Activated B cell treated with CpG ODN at 0.5 μM for 24 hours (primary cell): ENCODE measurements around the gene IGSF11. TPM values are rescaled to one million over a fixed set of nuclear protein-coding genes. Genes with fewer than 3 reads are reported as not detected.

Source experiments
- ATAC-seq: fragments of 200-7000 bp; cut with Tn5 transposase; one replicate; pipeline ENCODE4 v1.10.0; 2021; ENCODE audit warnings: low read depth, mild to moderate bottlenecking, moderate library complexity
- CTCF ChIA-PET: fragments of 350-600 bp; sonication (Branson Sonifier 250); formaldehyde crosslinking; loops from one replicate; lab custom pipeline; 2021; ENCODE audit warnings: antibody characterized with exemption; lab: Charles Lee
- POLR2A ChIA-PET: fragments of 350-600 bp; sonication (Branson Sonifier 250); formaldehyde crosslinking; loops from one replicate; lab custom pipeline; 2021; ENCODE audit warnings: antibody characterized with exemption; lab: Charles Lee
- DNase-seq: peaks from one replicate; pipeline ENCODE4 v3.0.0; 2022
- H3K27ac Mint-ChIP-seq: one replicate; pipeline ENCODE4 v1.8.0; 2020; ENCODE audit warnings: mixed read lengths
- H3K27me3 Mint-ChIP-seq: one replicate; pipeline ENCODE4 v1.8.0; 2021; ENCODE audit warnings: mixed read lengths
- H3K36me3 Mint-ChIP-seq: one replicate; pipeline ENCODE4 v1.8.0; 2021; ENCODE audit warnings: low read depth, mixed read lengths
- H3K4me1 Mint-ChIP-seq: one replicate; pipeline ENCODE4 v1.8.0; 2021; ENCODE audit warnings: mixed read lengths
- H3K4me3 Mint-ChIP-seq: one replicate; pipeline ENCODE4 v1.8.0; 2020; ENCODE audit warnings: mild to moderate bottlenecking, mixed read lengths
- H3K9me3 Mint-ChIP-seq: one replicate; pipeline ENCODE4 v1.8.0; 2020; ENCODE audit warnings: mixed read lengths
- CTCF ChIP-seq: fragments of 200-600 bp; IDR thresholded peaks from one replicate; pipeline ENCODE4 v1.8.0; 2022; ENCODE audit warnings: antibody characterized with exemption, mild to moderate bottlenecking
- intact Hi-C: fragments of 100-400 bp; cut with micrococcal nuclease; formaldehyde crosslinking; loops from one replicate; pipeline ENCODE4 v1.15.1; 2024
- total RNA-seq: library from RNA; stranded (reverse); gene quantifications from 2 replicates; pipeline ENCODE4 v1.2.3, GENCODE V29; 2022

The IGSF11 gene
- total RNA-seq, 1 donor from 2014 or later: not detected

DNA sequence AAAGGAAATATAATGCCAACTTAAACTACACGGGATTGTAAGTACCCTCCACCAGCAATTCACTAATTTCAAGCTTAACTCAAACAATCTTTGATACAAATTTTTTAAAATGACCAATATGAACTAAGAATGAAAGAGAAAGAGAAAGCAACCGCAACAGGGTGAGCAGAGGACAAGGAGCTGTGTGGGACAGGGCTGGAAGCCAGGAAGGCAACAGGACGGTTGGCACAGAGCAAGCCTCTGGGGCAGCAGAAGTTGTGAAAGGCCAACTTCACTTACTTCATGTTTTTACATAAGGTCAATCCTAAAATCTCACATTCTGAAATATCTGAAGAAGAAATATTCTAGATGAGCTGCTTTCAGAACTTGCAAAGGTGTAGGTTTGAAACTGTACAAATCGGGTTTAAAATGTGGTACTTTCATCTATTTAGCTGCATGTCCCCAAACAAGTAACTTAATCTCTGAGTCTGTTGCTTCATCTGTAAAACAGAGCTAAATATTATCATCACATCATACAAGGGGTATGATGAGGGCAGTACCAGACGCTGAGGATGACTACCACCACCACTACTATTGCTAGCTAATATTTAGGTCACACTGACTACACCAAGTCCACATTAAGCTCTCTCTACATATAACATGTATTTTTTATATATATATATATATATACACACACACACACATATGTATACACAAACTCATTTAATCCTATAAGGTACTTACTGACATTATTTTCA is 101.7 kb downstream of the IGSF11 start:
- H3K27ac Mint-ChIP-seq: no peak overlapping the region
- no peaks in the 10 kb centered on the region for H3K9me3 Mint-ChIP-seq
- no peaks in the 10 kb centered on the region for H3K36me3 Mint-ChIP-seq
- intact Hi-C loops: no loop called here
- CTCF ChIA-PET: no interaction called here
- H3K4me3 Mint-ChIP-seq: no peak overlapping the region
- ATAC-seq (no peak), DNase-seq (no peak)
- H3K27me3 Mint-ChIP-seq: no peaks in the 10 kb centered on the region
- no peaks in the 10 kb centered on the region for H3K4me1 Mint-ChIP-seq
- no peak for TF ChIP-seq CTCF
- POLR2A ChIA-PET: no interaction called here

DNA sequence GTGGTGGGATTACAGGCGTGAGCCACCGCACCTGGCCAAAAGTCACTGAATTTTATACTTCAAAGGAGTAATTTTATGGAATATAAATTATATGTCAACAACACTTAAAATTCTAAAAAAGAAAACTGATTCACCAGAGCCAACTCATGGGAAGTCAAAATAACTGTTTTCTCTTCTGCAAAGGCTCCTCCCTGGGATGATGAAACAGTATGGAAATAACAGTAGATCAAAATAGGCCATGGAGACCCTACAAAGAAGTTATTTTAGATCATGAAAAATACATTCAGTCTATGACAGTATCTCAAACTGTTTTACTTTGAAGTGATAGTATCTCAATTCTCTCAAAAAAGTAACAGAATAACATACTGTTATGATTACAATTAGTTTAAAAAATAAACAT is 102.7 kb downstream of the IGSF11 start:
- peaks cover under 1% of the 10 kb centered on the region for H3K27me3 Mint-ChIP-seq
- no peak for ATAC-seq
- H3K9me3 Mint-ChIP-seq: no peaks in the 10 kb centered on the region
- no peaks in the 10 kb centered on the region for H3K36me3 Mint-ChIP-seq
- ChIA-PET CTCF (no interaction called here), POLR2A (no interaction called here)
- H3K27ac Mint-ChIP-seq: no peak overlapping the region
- no peaks in the 10 kb centered on the region for H3K4me1 Mint-ChIP-seq
- TF ChIP-seq CTCF: no peak
- no peak for DNase-seq
- H3K4me3 Mint-ChIP-seq: no peak overlapping the region
- intact Hi-C loops: no loop called here

DNA sequence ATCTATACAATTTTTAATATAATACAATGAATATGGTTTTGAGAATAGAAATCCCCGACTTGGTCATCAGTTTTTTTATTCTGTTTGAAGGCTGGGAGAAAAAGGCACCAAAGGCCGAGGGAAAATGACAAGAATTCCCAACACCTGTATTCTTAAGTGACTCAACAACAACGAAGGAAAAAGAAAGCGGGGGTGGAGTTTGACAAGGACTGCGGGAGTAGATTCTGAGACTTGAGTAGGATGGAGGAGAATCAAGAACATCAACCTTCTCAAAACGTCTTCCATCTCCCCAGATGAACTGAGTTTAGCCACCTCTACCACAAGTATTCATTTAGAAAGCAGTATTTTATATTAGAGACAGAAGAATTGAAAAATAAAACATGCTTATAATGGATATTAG is 107.2 kb downstream of the IGSF11 start:
- Mint-ChIP-seq H3K36me3 (no peaks in the 10 kb centered on the region), H3K27ac (no peak overlapping the region), H3K4me1 (no peaks in the 10 kb centered on the region), H3K9me3 (no peaks in the 10 kb centered on the region), H3K27me3 (peaks cover 4% of the 10 kb centered on the region), H3K4me3 (no peak overlapping the region)
- ATAC-seq (no peak), DNase-seq (no peak)
- ChIA-PET POLR2A (no interaction called here), CTCF (no interaction called here)
- intact Hi-C loops: loop anchor here (5.0 kb wide), 1 partner anchor 1250 kb away; no protein-coding TSS in a partner anchor
- TF ChIP-seq CTCF: no peak

DNA sequence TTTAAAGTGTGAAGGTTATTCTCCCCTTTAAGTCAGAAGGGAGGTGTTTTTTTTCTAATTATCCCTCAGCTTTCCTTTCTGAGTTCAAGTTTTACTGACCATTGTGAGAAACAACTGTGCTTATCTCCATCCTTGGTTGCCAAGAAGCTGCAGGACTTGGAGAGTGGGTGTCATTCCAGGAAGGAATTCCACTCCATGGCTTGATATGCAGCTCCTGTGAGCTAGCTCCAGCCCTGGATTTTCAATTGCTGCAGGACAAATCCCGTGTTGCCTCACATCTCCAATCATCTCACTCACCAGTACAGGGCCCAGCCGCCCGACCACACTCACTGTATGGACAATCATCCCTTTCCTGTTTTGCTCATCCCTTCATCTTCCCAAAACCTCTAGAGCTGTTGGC is 122.5 kb downstream of the IGSF11 start:
- H3K9me3 Mint-ChIP-seq: no peaks in the 10 kb centered on the region
- ChIA-PET POLR2A (no interaction called here), CTCF (no interaction called here)
- no peak overlapping the region for H3K27ac Mint-ChIP-seq
- intact Hi-C loops: no loop called here
- peaks cover 17% of the 10 kb centered on the region for H3K27me3 Mint-ChIP-seq
- no peaks in the 10 kb centered on the region for H3K4me1 Mint-ChIP-seq
- ATAC-seq (no peak), DNase-seq (no peak)
- H3K36me3 Mint-ChIP-seq: no peaks in the 10 kb centered on the region
- no peak overlapping the region for H3K4me3 Mint-ChIP-seq
- TF ChIP-seq CTCF: no peak

DNA sequence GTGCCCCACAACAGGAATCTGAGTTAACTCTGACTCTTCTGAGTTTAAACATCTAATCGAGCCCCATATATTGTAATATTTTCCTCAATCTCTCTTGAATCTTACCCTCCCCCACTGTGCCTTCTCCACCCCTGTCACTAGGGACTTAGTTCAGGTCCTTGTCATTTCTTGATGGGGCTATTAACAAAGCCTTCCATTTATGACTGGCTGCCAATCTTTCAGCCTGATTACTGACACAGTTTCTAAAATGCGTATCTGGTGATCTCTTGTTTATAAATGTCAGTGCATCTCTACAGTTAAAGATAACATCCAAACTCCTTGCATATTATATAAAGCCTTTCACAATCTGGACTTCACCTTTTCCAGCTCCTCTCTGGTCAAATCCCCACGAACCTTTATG is 124.3 kb downstream of the IGSF11 start:
- CTCF ChIA-PET: no interaction called here
- intact Hi-C loops: no loop called here

More for the DNA sequence above, 124.3 kb downstream of the IGSF11 start:
- POLR2A ChIA-PET: no interaction called here
- Mint-ChIP-seq H3K4me3 (no peak overlapping the region), H3K4me1 (no peaks in the 10 kb centered on the region), H3K27me3 (peaks cover 18% of the 10 kb centered on the region), H3K27ac (no peak overlapping the region), H3K36me3 (no peaks in the 10 kb centered on the region), H3K9me3 (no peaks in the 10 kb centered on the region)
- no peak for ATAC-seq
- no peak for DNase-seq
- TF ChIP-seq CTCF: no peak
